ACC112 (cell line): ENCODE data around the gene VWA5B1.

Experiments used
- H2AFZ ChIP-seq: fragments of 200-600 bp; sonication (generic); one replicate; pipeline ENCODE4 v1.6.0; 2017; ENCODE audit warnings: antibody characterized with exemption, low read length; ENCODE audit not compliant: unreplicated experiment
- H3K27ac ChIP-seq: fragments of 200-600 bp; sonication (generic); 2 replicates; pipeline ENCODE4 v1.5.1; 2014; ENCODE audit warnings: low read depth, mild to moderate bottlenecking, antibody characterized with exemption, low read length, moderate library complexity
- H3K27me3 ChIP-seq: fragments of 200-600 bp; sonication (generic); 2 replicates; pipeline ENCODE4 v1.6.1; 2014; ENCODE audit warnings: mild to moderate bottlenecking, antibody characterized with exemption, low read length, moderate library complexity, mixed read lengths; ENCODE audit not compliant: insufficient read depth
- H3K36me3 ChIP-seq: fragments of 200-600 bp; sonication (generic); 2 replicates; pipeline ENCODE4 v1.6.1; 2016; ENCODE audit warnings: mild to moderate bottlenecking, antibody characterized with exemption, low read length, moderate library complexity, mixed read lengths; ENCODE audit not compliant: insufficient read depth
- H3K4me1 ChIP-seq: fragments of 200-600 bp; sonication (generic); one replicate; pipeline ENCODE4 v1.6.1; 2016; ENCODE audit warnings: low read length, mixed read lengths; ENCODE audit not compliant: insufficient read depth, unreplicated experiment, control insufficient read depth
- H3K4me3 ChIP-seq: fragments of 200-600 bp; sonication (generic); 2 replicates; pipeline ENCODE4 v1.5.1; 2014; ENCODE audit warnings: mild to moderate bottlenecking, low read depth, low read length
- H3K79me2 ChIP-seq: fragments of 200-600 bp; sonication (generic); one replicate; pipeline ENCODE4 v1.6.0; 2016; ENCODE audit warnings: low read length; ENCODE audit not compliant: control insufficient read depth, unreplicated experiment, insufficient read depth

The VWA5B1 gene

DNA sequence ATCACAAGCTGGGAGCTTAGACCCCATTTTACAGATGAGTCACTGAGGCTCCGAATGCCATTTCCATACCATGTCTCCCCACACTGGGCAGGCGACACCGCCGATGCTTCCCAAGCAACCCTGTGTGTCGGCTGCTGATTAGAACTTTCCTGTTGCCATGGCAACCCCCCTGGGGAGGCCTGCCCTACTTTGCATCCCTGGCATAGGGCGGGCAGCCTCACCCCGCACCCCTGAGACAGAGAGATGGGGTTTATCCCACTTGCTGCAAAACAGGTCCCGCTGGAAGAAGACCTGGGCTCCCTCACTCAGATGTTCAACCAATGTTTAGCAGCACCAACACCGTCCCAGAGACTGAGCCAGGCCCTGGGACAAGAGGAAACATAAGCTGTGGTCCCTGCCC, 113.8 kb downstream of the VWA5B1 start:
- peaks cover 5% of the 10 kb centered on the region; the same call in 1 of the 2 replicates for H3K27me3 ChIP-seq
- H3K27ac ChIP-seq = no peak overlapping the region
- H3K36me3 ChIP-seq = no peaks in the 10 kb centered on the region
- no peak overlapping the region for H3K4me3 ChIP-seq
- no peaks in the 10 kb centered on the region for H3K79me2 ChIP-seq
- no peak overlapping the region for H2AFZ ChIP-seq
- H3K4me1 ChIP-seq = peaks cover 29% of the 10 kb centered on the region
